PC-9 (cell line): ENCODE data around the gene CYP24A1.

ENCODE experiments used
- EZH2 ChIP-seq: fragments of 200-600 bp; sonication (generic); IDR thresholded peaks from 2 replicates; pipeline ENCODE4 v1.8.0; 2017; ENCODE audit warnings: antibody characterized with exemption, low read depth
- TF ChIP-seq, protein P1 (sequence below): fragments of 200-600 bp; sonication (generic); conservative IDR thresholded peaks from 2 replicates; pipeline ENCODE4 v1.6.1; 2017; ENCODE audit warnings: mixed run types, antibody characterized with exemption, mild to moderate bottlenecking, moderate library complexity

DNA sequence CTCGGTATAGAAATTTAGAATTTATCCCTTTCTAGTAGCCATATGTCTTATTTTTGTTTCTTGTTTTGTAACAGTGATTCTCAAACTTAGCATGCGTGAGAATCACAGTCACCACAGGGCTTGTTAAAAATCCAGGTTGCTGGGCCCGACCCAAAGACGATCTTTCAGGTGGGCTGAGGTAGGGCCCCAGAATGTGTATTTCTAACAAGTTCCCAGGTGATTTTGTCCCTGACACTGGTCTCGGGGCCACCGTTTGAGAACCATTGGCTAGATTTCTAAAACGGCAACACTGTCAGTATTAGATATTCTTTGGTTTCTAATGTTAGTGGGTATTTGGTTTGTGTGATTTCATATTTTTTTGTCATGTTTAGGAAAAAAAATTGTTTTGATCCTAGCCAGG lies 44.0 kb upstream of the CYP24A1 start:
- TF ChIP-seq, protein P1, sequence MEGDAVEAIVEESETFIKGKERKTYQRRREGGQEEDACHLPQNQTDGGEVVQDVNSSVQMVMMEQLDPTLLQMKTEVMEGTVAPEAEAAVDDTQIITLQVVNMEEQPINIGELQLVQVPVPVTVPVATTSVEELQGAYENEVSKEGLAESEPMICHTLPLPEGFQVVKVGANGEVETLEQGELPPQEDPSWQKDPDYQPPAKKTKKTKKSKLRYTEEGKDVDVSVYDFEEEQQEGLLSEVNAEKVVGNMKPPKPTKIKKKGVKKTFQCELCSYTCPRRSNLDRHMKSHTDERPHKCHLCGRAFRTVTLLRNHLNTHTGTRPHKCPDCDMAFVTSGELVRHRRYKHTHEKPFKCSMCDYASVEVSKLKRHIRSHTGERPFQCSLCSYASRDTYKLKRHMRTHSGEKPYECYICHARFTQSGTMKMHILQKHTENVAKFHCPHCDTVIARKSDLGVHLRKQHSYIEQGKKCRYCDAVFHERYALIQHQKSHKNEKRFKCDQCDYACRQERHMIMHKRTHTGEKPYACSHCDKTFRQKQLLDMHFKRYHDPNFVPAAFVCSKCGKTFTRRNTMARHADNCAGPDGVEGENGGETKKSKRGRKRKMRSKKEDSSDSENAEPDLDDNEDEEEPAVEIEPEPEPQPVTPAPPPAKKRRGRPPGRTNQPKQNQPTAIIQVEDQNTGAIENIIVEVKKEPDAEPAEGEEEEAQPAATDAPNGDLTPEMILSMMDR: no peak
- TF ChIP-seq EZH2: no peak
